Adrenal gland (tissue), 12 donors: ENCODE data around the gene BDKRB1. TPM values are rescaled to one million over a fixed set of nuclear protein-coding genes. Genes with fewer than 3 reads are reported as not detected.

Experiments
- DNase-seq, 7 donors: peaks; one replicate each; pipeline ENCODE4 v3.0.0-alpha.2; 2019 to 2020
- H3K27ac ChIP-seq, 5 donors: fragments of 200-600 bp; sonication (generic) in 4 of 5; 1 replicate in 3 of 5; 2 replicates in 2 of 5; pipeline versions ENCODE4 v1.5.1 to v1.8.0; 2016 to 2020; ENCODE audit warnings: mild to moderate bottlenecking in 1 of 5
- H3K27me3 ChIP-seq: fragments of 200-600 bp; 2 replicates; pipeline ENCODE4 v1.8.0; 2021
- H3K36me3 ChIP-seq, 2 donors: fragments of 200-600 bp; replicated peaks in 1 of 2; 1 replicate in 1 of 2; 2 replicates in 1 of 2; pipeline versions ENCODE4 v1.5.1 to v1.8.0; 2018 to 2022
- H3K4me1 ChIP-seq, 2 donors: fragments of 200-600 bp; replicated peaks in 1 of 2; 1 replicate in 1 of 2; 2 replicates in 1 of 2; pipeline versions ENCODE4 v1.5.1 to v1.8.0; 2018 to 2021
- H3K4me3 ChIP-seq, 4 donors: fragments of 200-600 bp; sonication (generic) in 3 of 4; one replicate each; pipeline ENCODE4 v1.5.1; 2016 to 2018
- H3K9me3 ChIP-seq, 3 donors: fragments of 200-600 bp; sonication (generic) in 1 of 3; replicated peaks in 1 of 3; 1 replicate in 2 of 3; 2 replicates in 1 of 3; pipeline versions ENCODE4 v1.5.1 to v1.8.0; 2016 to 2021
- CTCF ChIP-seq, 6 experiments: fragments of 450-650 bp in 4 of 6; fragments of 200-600 bp in 2 of 6; sonication (generic) in 1 of 6; IDR thresholded peaks; 1 replicate in 5 of 6; 2 replicates in 1 of 6; pipeline versions ENCODE4 v1.5.1 to v1.8.0; 2016 to 2021; ENCODE audit warnings: antibody characterized with exemption in 6 of 6, mild to moderate bottlenecking in 2 of 6, moderate library complexity in 1 of 6
- POLR2A ChIP-seq, 2 donors: fragments of 450-650 bp; IDR thresholded peaks; one replicate each; pipeline ENCODE4 v1.6.1; 2017; ENCODE audit warnings: antibody characterized with exemption in 2 of 2, mild to moderate bottlenecking in 2 of 2, moderate library complexity in 1 of 2
- WGBS, 4 donors: extraction: QIAGEN DNeasy Blood & Tissue Kit in 2 of 4; methylation state at CpG; one replicate each; pipeline versions ENCODE4 v1.1.5 to v1.1.7; 2013 to 2017; 5-methylcytosine and 5-hydroxymethylcytosine counted together
- intact Hi-C, 2 donors: fragments of 100-400 bp; cut with DNase I; formaldehyde crosslinking; loops; one replicate each; pipeline versions ENCODE4 v1.14.1 to v1.15.0; 2022 to 2023
- polyA plus RNA-seq, 3 donors: library from polyadenylated mRNA; stranded (reverse); fragments of 200-250 nt in 2 of 3; fragments of 350-450 nt in 1 of 3; fragmentation: Illumina TruSeq in 1 of 3; extraction: RNeasy Lipid Tissue Mini Kit (QIAGEN cat#74804) in 1 of 3; gene quantifications; one replicate each; pipeline ENCODE4 v1.2.3, GENCODE V29; 2013 to 2014
- total RNA-seq, 9 donors: library from RNA; depleted of rRNA in 4 of 9; stranded (reverse); fragments of >200 nt in 4 of 9; fragments of 120-200 nt in 1 of 9; fragmentation: NEBNext Ultra II Directional in 1 of 9; extraction: Animal tissue kit (Norgen Biotek cat#: 25700) in 1 of 9; gene quantifications; one replicate each; pipeline versions ENCODE4 v1.1.0 to v1.2.4, GENCODE V29; 2013 to 2023
- donor health status: healthy with polysubstance abuse.
- donor health status: Bipolar disorder and iron deficiency.
- donor health status: DM: yes; HTN: yes; CAD: no.
- donor health status: DM: no; HTN: no; CAD: no.
- donor health status: DM: no; HTN: no; CAD: no.
- donor health status: DM: yes; HTN: yes; CAD: no.

The BDKRB1 gene
- total and polyA plus RNA-seq, 12 donors: 0.25 to 0.98 (median 0.88) TPM; not detected in 9

GRCh38 chr14:96238676-96239265 lies 17.2 kb upstream of the BDKRB1 start:
- H3K27me3 ChIP-seq: no peaks in the 10 kb centered on the region
- no peak overlapping the region for H3K4me3 ChIP-seq
- intact Hi-C loops: no loop called here
- DNase-seq: no peak
- no peaks in the 10 kb centered on the region for H3K36me3 ChIP-seq
- no peak overlapping the region for H3K27ac ChIP-seq
- H3K9me3 ChIP-seq: no peaks in the 10 kb centered on the region
- TF ChIP-seq POLR2A (IDR thresholded peaks at IDR 0.05) (no peak), CTCF (IDR thresholded peaks at IDR 0.05) (no peak)
- 55 to 70% (median 65%) methylated on average over 7 of the region's 7 CpGs for WGBS, 4 donors
- H3K4me1 ChIP-seq: no peaks in the 10 kb centered on the region

GRCh38 chr14:96239711-96240141 lies 16.3 kb upstream of the BDKRB1 start:
- Histone ChIP-seq H3K9me3 (no peaks in the 10 kb centered on the region), H3K27me3 (no peaks in the 10 kb centered on the region), H3K4me3 (no peak overlapping the region), H3K36me3 (no peaks in the 10 kb centered on the region), H3K27ac (no peak overlapping the region), H3K4me1 (no peaks in the 10 kb centered on the region)
- intact Hi-C loops: no loop called here
- no peak for TF ChIP-seq POLR2A (IDR thresholded peaks at IDR 0.05)
- TF ChIP-seq CTCF (IDR thresholded peaks at IDR 0.05): no peak
- no peak for DNase-seq
- 34 to 63% (median 53%) methylated on average over 9 of the region's 9 CpGs for WGBS, 4 donors

GRCh38 chr14:96240641-96241040 lies 15.4 kb upstream of the BDKRB1 start:
- Histone ChIP-seq H3K4me1 (no peaks in the 10 kb centered on the region), H3K9me3 (no peaks in the 10 kb centered on the region), H3K27ac (no peak overlapping the region), H3K27me3 (no peaks in the 10 kb centered on the region), H3K4me3 (no peak overlapping the region), H3K36me3 (no peaks in the 10 kb centered on the region)
- no peak for TF ChIP-seq POLR2A (IDR thresholded peaks at IDR 0.05)
- TF ChIP-seq CTCF (IDR thresholded peaks at IDR 0.05): no peak
- intact Hi-C loops: no loop called here
- no peak for DNase-seq
- WGBS, 4 donors: 74 to 95% (median 90%) methylated on average over 3 to 18 of the region's 18 CpGs

GRCh38 chr14:96242126-96242525 lies 13.9 kb upstream of the BDKRB1 start:
- Histone ChIP-seq H3K9me3 (no peaks in the 10 kb centered on the region), H3K4me3 (no peak overlapping the region), H3K27me3 (no peaks in the 10 kb centered on the region), H3K27ac (no peak overlapping the region), H3K36me3 (no peaks in the 10 kb centered on the region), H3K4me1 (no peaks in the 10 kb centered on the region)
- DNase-seq: no peak
- TF ChIP-seq CTCF (IDR thresholded peaks at IDR 0.05) (no peak), POLR2A (IDR thresholded peaks at IDR 0.05) (no peak)
- WGBS, 4 donors: 89 to 92% (median 91%) methylated on average over 10 of the region's 10 CpGs
- intact Hi-C loops: no loop called here
